Measurements from ENCODE around the gene CNGA3.

Gene CNGA3

GRCh38 chr2:98444436-98445176, 98.3 kb downstream of the CNGA3 start, which contains the start of gene INPP4A:
TSS of gene INPP4A (plus strand) at chr2:98444858. CDS start at chr2:98520049, 75,191 bp downstream.
- peak; percentile 70 for DNase-seq

GRCh38 chr2:98445177-98445682, 99.0 kb downstream of the CNGA3 start:
- DNase-seq, result peak; percentile 74

GRCh38 chr2:98445683-98446581, 99.7 kb downstream of the CNGA3 start:
- DNase-seq, result no peak

DNA sequence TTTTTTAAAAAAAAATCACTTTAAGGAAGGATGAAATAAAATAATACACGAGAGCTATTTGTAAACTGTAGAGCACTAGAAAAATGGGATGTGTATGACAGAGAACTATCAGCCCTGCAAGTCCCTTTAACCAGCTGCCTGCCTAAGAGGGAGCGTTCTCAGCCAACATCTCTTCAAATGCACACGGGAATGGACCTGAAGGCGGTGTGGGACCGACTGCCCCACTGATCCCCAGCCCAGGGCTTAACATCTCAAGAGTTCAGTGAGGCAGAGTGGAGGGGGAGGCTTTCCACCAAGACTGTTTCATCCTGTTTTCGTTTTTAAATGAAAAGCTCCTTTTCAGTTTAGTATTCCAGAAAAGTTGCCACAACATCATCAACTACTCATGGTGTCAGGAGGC, 100.6 kb downstream of the CNGA3 start:
- DNase-seq, result no peak
